A549 (cell line): ENCODE data around the gene EGLN2.

Experiments used
- BCL3 ChIP-seq: fragments of >200 bp; sonication (Bioruptor Twin); formaldehyde crosslinking; IDR thresholded peaks from 3 replicates; pipeline ENCODE4 v1.6.1; 2016
- CTCF ChIP-seq: fragments of >200 bp; sonication (Bioruptor Twin); formaldehyde crosslinking; IDR thresholded peaks from 3 replicates; pipeline ENCODE4 v1.5.1; 2016
- EHMT2 ChIP-seq: fragments of 200-600 bp; sonication (generic); IDR thresholded peaks from 2 replicates; pipeline ENCODE4 v1.6.1; 2016; ENCODE audit warnings: antibody characterized with exemption, low read depth, mild to moderate bottlenecking, moderate library complexity
- EP300 ChIP-seq, 2 experiments: fragments of >200 bp; sonication (Bioruptor Twin); formaldehyde crosslinking; IDR thresholded peaks; 2 replicates in 1 of 2; 3 replicates in 1 of 2; pipeline ENCODE4 v1.6.1; 2016 to 2017
- ESRRA ChIP-seq: fragments of 150-350 bp; IDR thresholded peaks from 2 replicates; pipeline ENCODE4 v1.6.1; 2014; ENCODE audit warnings: mild to moderate bottlenecking, low read length, borderline replicate concordance
- HDAC2 ChIP-seq: fragments of 200-600 bp; sonication (generic); IDR thresholded peaks from 2 replicates; pipeline ENCODE4 v1.6.1; 2016
- MAFK ChIP-seq: fragments of 450-650 bp; IDR thresholded peaks from 2 replicates; pipeline ENCODE4 v1.6.1; 2014; ENCODE audit not compliant: partially characterized antibody
- NFE2L2 ChIP-seq: fragments of 150-350 bp; conservative IDR thresholded peaks from 2 replicates; pipeline ENCODE4 v1.6.1; 2014; ENCODE audit warnings: low read length
- PBX3 ChIP-seq: IDR thresholded peaks from 2 replicates; pipeline ENCODE4 v1.6.1; 2012
- POLR2A ChIP-seq: IDR thresholded peaks from 2 replicates; pipeline ENCODE4 v1.6.1; 2012; ENCODE audit warnings: mild to moderate bottlenecking, low read length

GRCh38 chr19:40836754-40837429, 37.9 kb downstream of the EGLN2 start:
- no peak for TF ChIP-seq BCL3
- no peak for TF ChIP-seq CTCF
- no peak for TF ChIP-seq PBX3
- no peak for TF ChIP-seq POLR2A
- TF ChIP-seq EP300 (IDR thresholded peaks at IDR 0.05): no peak
- no peak for TF ChIP-seq ESRRA
- no peak for TF ChIP-seq MAFK
- TF ChIP-seq HDAC2: no peak
- no peak for TF ChIP-seq NFE2L2
- no peak for TF ChIP-seq EHMT2
